ENCODE measurements around the gene SLC25A23. TPM values are rescaled to one million over a fixed set of nuclear protein-coding genes. Genes with fewer than 3 reads are reported as not detected.

SLC25A23 gene
- total RNA-seq, 1 experiment from 2014 or later: 42.9 TPM

DNA sequence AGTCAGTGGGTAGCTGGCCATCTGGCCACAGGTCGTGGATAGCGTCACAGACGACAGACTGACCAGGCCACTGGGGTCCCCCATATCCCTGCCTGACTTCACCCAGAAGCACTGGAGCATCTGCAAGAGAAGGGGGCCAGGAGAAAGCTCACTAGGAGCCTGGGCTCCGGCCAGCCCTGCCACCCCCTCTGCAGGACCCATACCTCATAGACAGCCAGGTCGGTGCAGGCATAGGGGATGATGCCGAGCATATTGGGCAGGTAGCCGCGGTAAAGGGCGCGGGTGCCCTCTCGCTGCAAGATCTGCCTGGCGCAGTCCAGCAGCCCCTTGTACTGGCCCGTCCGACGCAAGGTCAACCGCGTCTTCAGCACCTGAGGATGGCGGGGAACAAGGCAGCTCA is 32.5 kb downstream of the SLC25A23 start:
- DNase-seq: no peak
- Histone ChIP-seq H4K20me1 (ENCODE audit: control insufficient read depth, insufficient read depth, insufficient read length) (no peaks in the 10 kb centered on the region), H3K79me2 (ENCODE audit: insufficient read depth, low read length) (peaks cover 20% of the 10 kb centered on the region), H4K8ac (replicated peaks; ENCODE audit: insufficient read length, low read depth, low read length) (no peak overlapping the region), H2BK5ac (ENCODE audit: insufficient read length, low read length) (no peak overlapping the region), H2AFZ (ENCODE audit: low read length) (no peak overlapping the region), H4K5ac (ENCODE audit: insufficient read length, low read depth, low read length) (no peak overlapping the region), H3K9ac (ENCODE audit: extremely low read depth, insufficient read length, low read length) (no peak overlapping the region), H3K9me3 (ENCODE audit: control insufficient read depth, low read depth, low read length) (no peaks in the 10 kb centered on the region), H3K4me2 (ENCODE audit: insufficient read depth, insufficient read length, low read length) (no peak overlapping the region), H3K18ac (ENCODE audit: insufficient read length, low read depth, low read length) (no peak overlapping the region), H3T11ph (ENCODE audit: low read length) (no peak overlapping the region), H3K27ac (ENCODE audit: insufficient read length, low read depth, low read length) (no peak overlapping the region), H3K79me1 (ENCODE audit: insufficient read depth, low read depth, low read length, poor library complexity, severe bottlenecking) (peaks cover 2% of the 10 kb centered on the region), H3K27me3 (ENCODE audit: insufficient read depth, low read length) (no peaks in the 10 kb centered on the region), H2AK5ac (ENCODE audit: insufficient read length, low read length) (no peak overlapping the region), H2BK20ac (ENCODE audit: low read depth, low read length, poor library complexity, severe bottlenecking) (no peak overlapping the region), H2BK120ac (ENCODE audit: low read depth, low read length, poor library complexity, severe bottlenecking) (no peak overlapping the region), H3K56ac (ENCODE audit: insufficient read length, low read depth, low read length) (no peak overlapping the region), H2BK15ac (ENCODE audit: low read depth, low read length) (no peak overlapping the region), H3K23me2 (ENCODE audit: insufficient read length, low read depth, low read length, poor library complexity, severe bottlenecking) (peaks cover 4% of the 10 kb centered on the region), H2BK12ac (ENCODE audit: insufficient read length, low read depth, low read length) (no peak overlapping the region), H3K4ac (ENCODE audit: low read depth, low read length) (no peak overlapping the region), H4K91ac (ENCODE audit: insufficient read length, low read depth, low read length) (no peak overlapping the region), H3K23ac (ENCODE audit: insufficient read length, low read depth, low read length) (no peak overlapping the region), H3K14ac (ENCODE audit: insufficient read depth, low read length) (no peak overlapping the region), H3K4me1 (ENCODE audit: insufficient read depth, low read length) (no peaks in the 10 kb centered on the region)
- Mint-ChIP-seq H3K9me3 (peaks cover 6 to 8% of the 10 kb centered on the region in 2 experiments), H3K4me3 (no peak overlapping the region), H3K4me1 (peaks cover 10 to 18% of the 10 kb centered on the region in 2 experiments), H3K36me3 (ENCODE audit: insufficient read depth in 1 of 3, low read depth in 3 of 3) (peaks cover 2 to 22% (median 16%) of the 10 kb centered on the region in 3 experiments), H3K27ac (no peak overlapping the region), H3K27me3 (ENCODE audit: low read depth) (peaks cover 30% of the 10 kb centered on the region)
- TF ChIP-seq, protein P1, sequence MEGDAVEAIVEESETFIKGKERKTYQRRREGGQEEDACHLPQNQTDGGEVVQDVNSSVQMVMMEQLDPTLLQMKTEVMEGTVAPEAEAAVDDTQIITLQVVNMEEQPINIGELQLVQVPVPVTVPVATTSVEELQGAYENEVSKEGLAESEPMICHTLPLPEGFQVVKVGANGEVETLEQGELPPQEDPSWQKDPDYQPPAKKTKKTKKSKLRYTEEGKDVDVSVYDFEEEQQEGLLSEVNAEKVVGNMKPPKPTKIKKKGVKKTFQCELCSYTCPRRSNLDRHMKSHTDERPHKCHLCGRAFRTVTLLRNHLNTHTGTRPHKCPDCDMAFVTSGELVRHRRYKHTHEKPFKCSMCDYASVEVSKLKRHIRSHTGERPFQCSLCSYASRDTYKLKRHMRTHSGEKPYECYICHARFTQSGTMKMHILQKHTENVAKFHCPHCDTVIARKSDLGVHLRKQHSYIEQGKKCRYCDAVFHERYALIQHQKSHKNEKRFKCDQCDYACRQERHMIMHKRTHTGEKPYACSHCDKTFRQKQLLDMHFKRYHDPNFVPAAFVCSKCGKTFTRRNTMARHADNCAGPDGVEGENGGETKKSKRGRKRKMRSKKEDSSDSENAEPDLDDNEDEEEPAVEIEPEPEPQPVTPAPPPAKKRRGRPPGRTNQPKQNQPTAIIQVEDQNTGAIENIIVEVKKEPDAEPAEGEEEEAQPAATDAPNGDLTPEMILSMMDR (conservative IDR thresholded peaks at IDR 0.05): no peak
- WGBS (ENCODE audit: extremely low coverage, insufficient read length, low lambda C conversion rate): no CpG with 5 or more reads among the region's 18 CpGs

Data from H9 (cell line).